Epithelial cell of proximal tubule (primary cell): ENCODE results near the gene NARS2. TPM values are rescaled to one million over a fixed set of nuclear protein-coding genes. Genes with fewer than 3 reads are reported as not detected.

Experiments
- DNase-seq: peaks from one replicate; pipeline ENCODE4 v3.0.0-alpha.2; 2011; ENCODE audit warnings: low read depth
- H3K4me3 ChIP-seq: 2 replicates; pipeline ENCODE4 v1.5.1; 2011; ENCODE audit warnings: low read depth, mild to moderate bottlenecking, low read length
- total RNA-seq: library from RNA; depleted of rRNA; stranded (reverse); fragments of >200 nt; gene quantifications from 2 replicates; pipeline ENCODE4 v1.2.3, GENCODE V29; 2015
- TF ChIP-seq, protein P1 (sequence below): conservative IDR thresholded peaks from 2 replicates; pipeline ENCODE4 v1.5.1; 2012; ENCODE audit warnings: low read depth, mild to moderate bottlenecking, low read length

Gene NARS2
- total RNA-seq, 1 donor from 2014 or later, result 28.4 TPM

DNA sequence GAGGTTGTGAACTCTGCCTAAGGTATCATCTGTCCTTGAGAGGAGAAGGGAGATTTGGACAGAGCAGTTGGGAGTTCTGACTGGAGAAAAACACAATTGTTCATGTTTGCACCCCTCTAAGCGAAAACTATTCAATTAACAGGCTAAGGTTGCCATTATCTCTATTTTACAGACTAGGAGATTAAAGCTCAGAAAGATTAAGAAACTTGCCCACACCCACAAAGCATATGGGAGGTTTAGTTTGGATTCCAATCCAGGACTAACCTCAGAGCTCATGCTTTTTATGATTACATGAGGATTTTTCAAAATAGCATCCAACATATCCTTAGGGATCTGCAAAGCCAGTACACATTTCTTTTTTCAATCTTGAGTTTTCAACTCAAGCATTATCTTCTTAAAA, 179.1 kb downstream of the NARS2 start:
- no peak overlapping the region for H3K4me3 ChIP-seq
- TF ChIP-seq, protein P1, sequence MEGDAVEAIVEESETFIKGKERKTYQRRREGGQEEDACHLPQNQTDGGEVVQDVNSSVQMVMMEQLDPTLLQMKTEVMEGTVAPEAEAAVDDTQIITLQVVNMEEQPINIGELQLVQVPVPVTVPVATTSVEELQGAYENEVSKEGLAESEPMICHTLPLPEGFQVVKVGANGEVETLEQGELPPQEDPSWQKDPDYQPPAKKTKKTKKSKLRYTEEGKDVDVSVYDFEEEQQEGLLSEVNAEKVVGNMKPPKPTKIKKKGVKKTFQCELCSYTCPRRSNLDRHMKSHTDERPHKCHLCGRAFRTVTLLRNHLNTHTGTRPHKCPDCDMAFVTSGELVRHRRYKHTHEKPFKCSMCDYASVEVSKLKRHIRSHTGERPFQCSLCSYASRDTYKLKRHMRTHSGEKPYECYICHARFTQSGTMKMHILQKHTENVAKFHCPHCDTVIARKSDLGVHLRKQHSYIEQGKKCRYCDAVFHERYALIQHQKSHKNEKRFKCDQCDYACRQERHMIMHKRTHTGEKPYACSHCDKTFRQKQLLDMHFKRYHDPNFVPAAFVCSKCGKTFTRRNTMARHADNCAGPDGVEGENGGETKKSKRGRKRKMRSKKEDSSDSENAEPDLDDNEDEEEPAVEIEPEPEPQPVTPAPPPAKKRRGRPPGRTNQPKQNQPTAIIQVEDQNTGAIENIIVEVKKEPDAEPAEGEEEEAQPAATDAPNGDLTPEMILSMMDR, result no peak
- no peak for DNase-seq

DNA sequence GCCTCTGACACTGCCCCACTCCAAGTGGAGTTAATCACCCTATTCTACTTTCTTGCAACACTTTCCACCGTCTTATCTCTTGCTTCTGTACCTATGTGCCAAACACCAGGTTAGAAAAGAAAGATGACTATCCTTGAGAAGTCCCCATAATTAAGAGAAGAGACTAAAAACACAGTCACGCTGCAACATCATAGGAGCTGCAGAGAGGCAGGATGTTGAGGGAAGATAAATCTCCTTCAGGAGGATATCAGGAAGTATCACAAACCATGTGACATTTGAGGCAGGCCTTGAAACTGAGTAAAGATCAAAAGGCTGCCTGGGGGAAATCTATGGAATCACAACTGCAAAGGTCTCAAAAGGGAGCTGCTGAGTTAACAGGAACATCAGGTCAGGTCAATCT, 181.8 kb downstream of the NARS2 start:
- no peak for DNase-seq
- no peak overlapping the region for H3K4me3 ChIP-seq
- TF ChIP-seq, protein P1, result no peak

DNA sequence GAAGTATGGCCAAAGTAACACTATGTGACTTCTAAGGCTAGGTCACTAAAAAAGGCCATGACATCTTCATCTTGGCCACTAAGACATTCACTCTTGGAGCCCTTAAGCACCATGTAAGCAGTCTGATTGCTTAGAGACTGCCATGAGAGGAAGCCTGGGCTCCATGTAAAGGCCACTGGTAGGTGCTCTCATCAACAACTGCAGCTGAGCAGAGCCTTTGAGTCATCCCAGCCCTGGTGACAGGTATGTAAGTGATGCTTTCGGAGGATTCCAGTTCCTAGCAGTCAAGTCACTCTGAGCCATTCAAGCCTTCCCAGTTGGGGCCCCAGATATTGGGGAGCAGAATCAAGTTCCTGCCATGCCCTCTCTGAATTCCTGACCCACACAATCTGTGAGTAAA, 183.2 kb downstream of the NARS2 start:
- TF ChIP-seq, protein P1, result no peak
- no peak for DNase-seq

DNA sequence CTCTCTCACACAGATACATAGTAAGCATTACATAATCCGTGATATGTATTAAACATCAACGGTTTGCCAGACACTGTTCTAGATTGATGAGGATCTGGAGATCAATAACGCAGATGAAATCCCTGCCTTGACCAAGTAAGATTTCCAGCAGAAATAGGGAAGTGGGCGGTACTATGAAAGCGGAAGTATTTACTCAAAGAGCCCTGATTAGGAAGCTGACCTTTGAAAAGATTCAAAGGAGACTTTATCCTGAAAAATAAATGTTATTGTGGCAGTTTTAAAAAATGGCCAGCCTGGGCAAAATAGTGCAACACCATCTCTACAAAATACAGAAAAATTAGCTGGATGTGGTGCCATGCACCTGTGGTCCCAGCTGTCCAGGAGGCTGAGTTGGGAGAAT, 183.9 kb downstream of the NARS2 start:
- no peak for DNase-seq
- TF ChIP-seq, protein P1, result no peak

More for the DNA sequence above, 183.2 kb downstream of the NARS2 start:
- H3K4me3 ChIP-seq, result no peak overlapping the region

DNA sequence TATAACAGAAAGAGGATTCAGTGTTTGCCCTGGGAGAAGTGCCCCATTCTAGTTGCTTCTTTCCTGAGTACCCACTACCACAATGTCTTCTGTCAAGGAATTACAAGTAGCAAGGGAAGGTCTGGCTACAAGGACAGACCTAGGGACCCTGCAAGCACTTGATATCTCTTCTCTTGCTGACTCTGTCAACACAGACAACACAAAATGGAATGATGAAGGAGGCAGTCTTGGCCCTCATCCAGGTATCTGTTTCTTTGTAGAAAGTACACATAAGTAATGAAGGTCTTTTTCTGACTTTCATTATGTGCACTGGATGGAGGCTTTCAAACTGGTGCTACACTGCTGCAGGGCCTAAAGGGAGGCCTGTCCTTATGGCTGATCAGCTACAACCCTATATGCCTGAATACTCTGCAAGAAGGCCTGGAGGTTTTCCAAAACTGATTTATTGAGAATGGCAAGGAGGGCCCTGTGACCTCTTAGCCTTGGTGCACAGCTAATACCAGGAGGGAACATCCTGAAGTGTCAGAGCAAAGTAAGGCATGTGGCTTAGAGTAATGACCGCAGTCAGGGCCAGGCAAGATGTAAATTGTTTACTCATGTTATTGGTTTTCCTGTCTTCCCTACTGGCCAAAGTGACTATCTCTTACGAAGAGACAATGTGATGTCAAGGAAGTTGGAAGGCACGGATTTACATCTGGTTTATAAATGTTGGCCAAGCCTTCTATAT, 188.3 kb downstream of the NARS2 start:
- DNase-seq, result no peak
- TF ChIP-seq, protein P1, result no peak
- no peak overlapping the region for H3K4me3 ChIP-seq

More for the DNA sequence above, 183.9 kb downstream of the NARS2 start:
- H3K4me3 ChIP-seq, result no peak overlapping the region

Other genes starting within 250 kb of the NARS2 start
- 11.7 and 15.0 TPM in 2 replicates for gene GAB2, start 157.0 kb downstream of the NARS2 start, total RNA-seq